Brain microvascular endothelial cell (primary cell): ENCODE results near the gene USP54.
"Not testable (repeated sequence)": the region's sequence is repeated elsewhere in the genome, so short reads cannot be mapped to it uniquely, and the experiment has no call there.

Experiments
- DNase-seq: peaks from one replicate; pipeline ENCODE4 v3.0.0-alpha.2; 2020
- H3K27ac ChIP-seq: fragments of 250-450 bp; sonication (Bioruptor Pico); 2 replicates; pipeline ENCODE4 v1.5.1; 2020; ENCODE audit warnings: mild to moderate bottlenecking, moderate library complexity
- H3K27me3 ChIP-seq: fragments of 250-450 bp; sonication (Bioruptor Pico); replicated peaks from 2 replicates; pipeline ENCODE4 v1.5.1; 2020; ENCODE audit warnings: mild to moderate bottlenecking
- H3K36me3 ChIP-seq: fragments of 250-450 bp; sonication (Bioruptor Pico); replicated peaks from 2 replicates; pipeline ENCODE4 v1.5.1; 2020; ENCODE audit warnings: mild to moderate bottlenecking
- H3K4me3 ChIP-seq: 2 replicates; pipeline ENCODE4 v1.5.1; 2011; ENCODE audit warnings: low read depth, mild to moderate bottlenecking, control low read depth, low read length, moderate library complexity
- CTCF ChIP-seq: IDR thresholded peaks from 2 replicates; pipeline ENCODE4 v1.5.1; 2011; ENCODE audit warnings: low read depth, mild to moderate bottlenecking, moderate library complexity, low read length, control low read depth, inconsistent platforms; ENCODE audit errors: missing control alignments
- in situ Hi-C: cut with HindIII; loops from 2 replicates; pipeline ENCODE4 v1.10.0; 2017; ENCODE audit warnings: low sequenced_read_pairs, low pct_ligation_motif_present

USP54 gene

DNA sequence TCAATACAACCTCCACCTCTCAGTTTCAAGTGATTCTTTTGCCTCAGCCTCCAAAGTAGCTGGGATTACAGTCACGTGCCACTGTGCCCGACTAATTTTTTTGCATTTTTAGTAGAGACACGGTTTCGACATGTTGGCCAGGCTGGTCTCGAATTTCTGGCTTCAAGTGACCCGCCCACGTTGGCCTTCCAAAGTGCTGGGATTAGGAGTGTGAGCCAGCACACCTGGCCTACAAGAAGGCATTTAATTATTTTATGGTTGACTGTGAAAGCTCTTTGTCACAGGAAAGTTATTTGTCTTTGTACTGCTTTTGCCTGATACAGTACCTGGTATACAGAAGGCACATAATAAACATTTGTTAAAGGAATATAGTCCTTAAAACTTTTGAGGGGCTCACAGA is 37.3 kb upstream of the USP54 start:
- no peak overlapping the region for H3K27ac ChIP-seq
- no peaks in the 10 kb centered on the region for H3K36me3 ChIP-seq
- in situ Hi-C loops, result no loop called here
- DNase-seq, result no peak
- H3K4me3 ChIP-seq, result no peak overlapping the region
- TF ChIP-seq CTCF, result no peak
- no peaks in the 10 kb centered on the region for H3K27me3 ChIP-seq

- Histone ChIP-seq H3K27ac (no peak overlapping the region), H3K36me3 (no peaks in the 10 kb centered on the region), H3K27me3 (no peaks in the 10 kb centered on the region), H3K4me3 (no peak overlapping the region)
- DNase-seq, result no peak
- in situ Hi-C loops, result no loop called here
- no peak for TF ChIP-seq CTCF
Observed at GRCh38 chr10:73627300-73627699, 36.2 kb upstream of the USP54 start.

GRCh38 chr10:73625884-73626752 is 35.0 kb upstream of the USP54 start:
- H3K27me3 ChIP-seq, result no peaks in the 10 kb centered on the region
- in situ Hi-C loops, result no loop called here
- peak; percentile 97 for DNase-seq
- H3K4me3 ChIP-seq, result peak overlapping the region; percentile 93
- H3K36me3 ChIP-seq, result no peaks in the 10 kb centered on the region
- H3K27ac ChIP-seq, result peak overlapping the region; percentile 70
- no peak for TF ChIP-seq CTCF

GRCh38 chr10:73625004-73625883 is 34.1 kb upstream of the USP54 start:
- peak; percentile 13 for DNase-seq

GRCh38 chr10:73623056-73623455 is 31.9 kb upstream of the USP54 start:
- Histone ChIP-seq H3K4me3 (no peak overlapping the region), H3K36me3 (no peaks in the 10 kb centered on the region), H3K27ac (no peak overlapping the region), H3K27me3 (no peaks in the 10 kb centered on the region)
- no peak for DNase-seq
- in situ Hi-C loops, result no loop called here
- TF ChIP-seq CTCF, result no peak

More at GRCh38 chr10:73625004-73625883, 34.1 kb upstream of the USP54 start:
- in situ Hi-C loops, result no loop called here
- TF ChIP-seq CTCF, result no peak
- H3K27ac ChIP-seq, result peak overlapping the region; percentile 8
- H3K36me3 ChIP-seq, result no peaks in the 10 kb centered on the region
- H3K4me3 ChIP-seq, result peak overlapping the region; percentile 93
- H3K27me3 ChIP-seq, result no peaks in the 10 kb centered on the region

GRCh38 chr10:73620974-73621373 is 29.8 kb upstream of the USP54 start:
- H3K36me3 ChIP-seq, H3K27ac ChIP-seq, H3K27me3 ChIP-seq, in situ Hi-C loops, DNase-seq, H3K4me3 ChIP-seq: not testable (repeated sequence)

- H3K36me3 ChIP-seq, H3K27me3 ChIP-seq, H3K27ac ChIP-seq, in situ Hi-C loops, H3K4me3 ChIP-seq, DNase-seq: not testable (repeated sequence)
Observed at GRCh38 chr10:73617143-73617542, 26.0 kb upstream of the USP54 start.
